NT2/D1 (cell line): ENCODE results near the gene OR2AG1.
A peak's percentile ranks its signal among the peaks of the same experiment; 100 is the strongest.

Source experiments
- DNase-seq: peaks from one replicate; pipeline ENCODE4 v3.0.0-alpha.2; 2011; ENCODE audit warnings: low read depth, low spot score
- H3K27me3 ChIP-seq: 2 replicates; pipeline ENCODE4 v1.6.0; 2011; ENCODE audit warnings: mild to moderate bottlenecking; ENCODE audit not compliant: insufficient read length, insufficient read depth
- H3K36me3 ChIP-seq: 2 replicates; pipeline ENCODE4 v1.6.1; 2011; ENCODE audit warnings: mild to moderate bottlenecking, low read length, mixed read lengths; ENCODE audit not compliant: insufficient read depth, insufficient read length
- H3K4me1 ChIP-seq: 2 replicates; pipeline ENCODE4 v1.5.1; 2011; ENCODE audit not compliant: insufficient read depth, insufficient read length
- H3K4me3 ChIP-seq: 2 replicates; pipeline ENCODE4 v1.5.1; 2011; ENCODE audit warnings: low read depth; ENCODE audit not compliant: insufficient read length
- H3K9ac ChIP-seq: 2 replicates; pipeline ENCODE4 v1.6.0; 2011; ENCODE audit warnings: low read depth; ENCODE audit not compliant: insufficient read length
- H3K9me3 ChIP-seq: 2 replicates; pipeline ENCODE4 v1.5.1; 2011; ENCODE audit warnings: mild to moderate bottlenecking, low read length; ENCODE audit not compliant: insufficient read depth
- SUZ12 ChIP-seq: IDR thresholded peaks from 2 replicates; pipeline ENCODE4 v1.6.1; 2011; ENCODE audit not compliant: insufficient read length, insufficient read depth; ENCODE audit errors: extremely low read depth
- YY1 ChIP-seq: IDR thresholded peaks from 2 replicates; pipeline ENCODE4 v1.6.1; 2011; ENCODE audit not compliant: insufficient read length, insufficient read depth
- ZNF274 ChIP-seq: IDR thresholded peaks from 2 replicates; pipeline ENCODE4 v1.6.1; 2011; ENCODE audit warnings: mild to moderate bottlenecking, low read depth, low read length

Gene OR2AG1

DNA sequence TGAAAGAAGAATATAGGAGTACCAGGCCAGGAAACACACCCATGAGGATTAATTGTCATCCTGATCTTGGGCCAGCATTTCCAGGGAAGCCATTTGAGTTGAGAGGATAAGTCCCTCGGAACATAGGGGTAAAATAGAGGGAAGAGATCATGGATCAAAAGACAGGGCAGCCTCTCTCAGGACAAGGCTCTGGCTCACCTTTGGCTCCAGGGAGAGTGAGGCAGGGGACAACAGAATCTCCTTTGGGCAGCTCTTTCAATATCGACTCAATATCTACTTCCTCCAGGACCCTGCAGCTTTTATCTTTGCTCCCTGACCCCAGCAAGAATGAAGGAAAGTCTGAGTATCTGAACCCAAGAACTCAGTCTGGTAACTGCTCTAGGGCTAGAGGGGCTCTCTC, at the start of gene OR2AG1:
OR2AG1 (plus strand) TSS at position 301 of the 400 bp plus-strand sequence. CDS start 2,018 bp downstream, outside the sequence.
- DNase-seq: no peak
- Histone ChIP-seq H3K4me1 (no peaks in the 10 kb centered on the region), H3K9me3 (no peaks in the 10 kb centered on the region), H3K4me3 (no peak within 1 kb of the TSS), H3K27me3 (no peaks in the 10 kb centered on the region), H3K36me3 (no peaks in the 10 kb centered on the region), H3K9ac (no peak within 1 kb of the TSS)
- no peak for TF ChIP-seq ZNF274
- TF ChIP-seq SUZ12: no peak
- TF ChIP-seq YY1: no peak

DNA sequence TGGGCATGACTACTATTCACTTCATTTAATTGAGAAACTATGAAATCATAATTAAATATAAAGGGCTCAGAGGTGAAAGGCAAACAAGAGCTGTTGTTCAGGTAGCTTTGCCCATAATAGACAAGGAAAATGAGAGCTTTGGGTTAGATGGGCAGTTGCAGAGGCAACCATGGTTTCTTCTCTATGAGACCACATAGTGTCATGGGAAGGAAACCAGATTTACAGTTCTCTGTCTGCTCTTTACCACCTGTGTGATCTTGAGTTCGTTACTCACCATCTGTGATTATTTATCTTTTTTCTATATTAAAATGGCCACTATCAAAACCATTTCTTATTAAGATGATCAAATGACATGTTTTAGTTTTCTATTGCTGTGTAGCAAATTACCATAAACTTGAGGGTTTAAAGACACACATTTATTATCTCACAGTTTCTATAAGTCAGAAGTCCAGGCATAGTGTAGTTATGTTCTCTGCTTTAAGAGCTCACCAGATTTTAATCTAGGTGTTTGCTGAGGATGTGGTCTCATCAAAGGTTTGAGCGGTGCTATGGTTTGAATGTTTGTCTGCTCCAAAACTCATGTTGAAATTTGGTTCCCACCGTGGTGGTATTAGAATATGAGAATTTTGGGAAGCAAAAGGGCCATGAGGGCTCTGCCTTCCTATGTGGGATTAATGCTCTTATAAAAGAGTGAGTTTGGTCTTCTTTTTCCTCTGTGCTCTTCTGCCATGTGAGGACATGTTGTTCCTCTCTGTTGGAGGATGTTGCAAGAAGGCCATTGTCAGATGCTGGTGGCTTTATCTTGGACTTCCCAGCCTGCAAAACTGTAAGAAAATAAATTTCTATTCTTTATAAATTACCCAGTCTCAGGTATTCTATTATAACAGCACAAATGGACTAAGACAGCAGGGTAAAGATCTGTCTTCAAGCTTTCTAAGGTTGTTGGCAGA, 49.2 kb upstream of the OR2AG1 start:
- Histone ChIP-seq H3K4me1 (no peaks in the 10 kb centered on the region), H3K9me3 (no peaks in the 10 kb centered on the region; the same call in 1 of the 2 replicates), H3K9ac (no peak overlapping the region), H3K27me3 (no peaks in the 10 kb centered on the region), H3K4me3 (no peak overlapping the region), H3K36me3 (no peaks in the 10 kb centered on the region)
- TF ChIP-seq YY1: no peak
- TF ChIP-seq SUZ12: no peak
- no peak for TF ChIP-seq ZNF274
- no peak for DNase-seq

DNA sequence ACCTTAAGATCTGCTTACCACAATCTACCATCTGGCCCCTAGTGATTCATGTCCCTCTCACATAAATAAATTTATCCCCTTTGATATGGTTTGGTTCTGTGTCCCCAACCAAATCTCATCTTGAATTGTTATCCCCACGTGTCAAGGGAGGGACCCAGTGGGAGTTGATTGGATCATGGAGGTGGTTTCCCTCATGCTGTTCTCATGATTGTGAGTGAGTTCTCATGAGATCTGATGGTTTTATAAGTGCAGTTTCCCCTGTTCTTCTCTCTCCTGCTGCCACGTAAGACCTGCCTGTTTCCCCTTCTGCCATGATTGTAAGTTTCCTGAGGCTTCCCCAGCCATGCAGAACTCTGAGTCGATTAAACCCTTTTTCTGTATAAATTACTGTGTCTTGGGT, 48.2 kb upstream of the OR2AG1 start:
- Histone ChIP-seq H3K9ac (no peak overlapping the region), H3K27me3 (no peaks in the 10 kb centered on the region), H3K4me3 (no peak overlapping the region), H3K9me3 (no peaks in the 10 kb centered on the region; the same call in 1 of the 2 replicates), H3K4me1 (no peaks in the 10 kb centered on the region), H3K36me3 (no peaks in the 10 kb centered on the region)
- no peak for DNase-seq
- no peak for TF ChIP-seq YY1
- no peak for TF ChIP-seq ZNF274
- no peak for TF ChIP-seq SUZ12

GRCh38 chr11:6735306-6735705, 47.5 kb upstream of the OR2AG1 start:
- no peak overlapping the region for H3K9ac ChIP-seq
- H3K36me3 ChIP-seq: no peaks in the 10 kb centered on the region
- no peaks in the 10 kb centered on the region for H3K4me1 ChIP-seq
- no peaks in the 10 kb centered on the region for H3K27me3 ChIP-seq
- no peak for DNase-seq
- H3K9me3 ChIP-seq: no peaks in the 10 kb centered on the region; the same call in 1 of the 2 replicates
- no peak overlapping the region for H3K4me3 ChIP-seq
- TF ChIP-seq ZNF274 (no peak), YY1 (no peak), SUZ12 (no peak)

DNA sequence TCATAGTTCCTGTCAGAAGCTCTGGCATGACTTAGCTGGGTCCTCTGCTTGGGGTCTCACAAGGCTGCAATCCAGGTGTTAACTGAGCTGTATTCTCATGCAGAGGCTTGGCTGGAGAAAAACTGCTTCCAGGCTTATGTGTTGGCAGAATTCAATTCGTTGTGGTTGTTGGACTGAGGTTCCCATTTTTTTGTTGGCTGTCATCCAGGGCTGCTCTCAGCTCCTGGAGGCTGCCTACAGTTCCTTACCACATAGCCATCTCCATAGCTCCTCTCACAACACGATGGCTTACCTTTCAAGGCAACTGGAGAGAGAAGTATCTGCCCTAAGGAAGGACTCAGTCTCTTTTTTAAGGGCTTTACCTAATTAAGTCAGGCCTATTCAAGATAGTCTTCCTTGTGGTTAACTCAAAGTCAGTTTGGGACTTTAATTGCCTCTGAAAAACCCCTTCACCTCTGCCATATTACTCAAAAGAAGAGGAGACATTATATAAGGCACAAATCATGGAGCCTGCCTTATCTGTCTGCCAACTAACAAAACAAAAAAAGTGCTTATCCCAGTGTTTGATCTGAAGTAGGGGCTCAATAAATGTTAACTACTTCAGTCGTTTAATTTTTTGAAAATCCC, 46.2 kb upstream of the OR2AG1 start:
- no peaks in the 10 kb centered on the region; the same call in 1 of the 2 replicates for H3K9me3 ChIP-seq
- no peak for DNase-seq
- H3K36me3 ChIP-seq: no peaks in the 10 kb centered on the region
- no peaks in the 10 kb centered on the region for H3K4me1 ChIP-seq
- no peak overlapping the region for H3K9ac ChIP-seq
- TF ChIP-seq YY1 (no peak), SUZ12 (no peak), ZNF274 (no peak)
- no peak overlapping the region for H3K4me3 ChIP-seq
- H3K27me3 ChIP-seq: no peaks in the 10 kb centered on the region

GRCh38 chr11:6737872-6738466, 44.9 kb upstream of the OR2AG1 start:
- Histone ChIP-seq H3K9ac (no peak overlapping the region), H3K4me3 (no peak overlapping the region), H3K27me3 (no peaks in the 10 kb centered on the region), H3K36me3 (no peaks in the 10 kb centered on the region), H3K9me3 (no peaks in the 10 kb centered on the region; the same call in 1 of the 2 replicates), H3K4me1 (no peaks in the 10 kb centered on the region)
- peak; percentile 28 for DNase-seq
- TF ChIP-seq SUZ12: no peak
- no peak for TF ChIP-seq ZNF274
- no peak for TF ChIP-seq YY1

DNA sequence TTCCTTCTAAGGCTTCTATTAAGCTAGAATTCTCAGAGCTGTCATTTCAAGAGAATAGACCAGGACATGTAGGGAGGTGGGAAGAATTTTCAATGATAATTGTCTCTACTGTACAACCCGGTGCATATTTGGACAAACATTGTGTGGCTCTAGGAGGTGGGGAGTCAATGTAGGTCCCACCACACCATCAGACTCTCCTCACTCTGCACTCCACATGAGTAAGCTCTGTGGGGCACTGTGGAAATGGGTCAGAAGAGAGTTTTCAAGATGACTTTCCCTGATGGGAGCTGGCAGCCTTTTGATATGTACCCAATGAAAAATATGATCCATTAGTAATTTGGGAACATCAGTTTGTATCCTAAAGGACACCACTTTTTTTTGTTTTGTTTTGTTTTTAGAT, 44.2 kb upstream of the OR2AG1 start:
- Histone ChIP-seq H3K4me3 (no peak overlapping the region), H3K9ac (no peak overlapping the region), H3K36me3 (no peaks in the 10 kb centered on the region), H3K27me3 (no peaks in the 10 kb centered on the region), H3K9me3 (no peaks in the 10 kb centered on the region; the same call in 1 of the 2 replicates), H3K4me1 (no peaks in the 10 kb centered on the region)
- TF ChIP-seq YY1 (no peak), SUZ12 (no peak), ZNF274 (no peak)
- DNase-seq: no peak
